Right lobe of liver (tissue), 4 donors: ENCODE data around the gene RAP1GAP.

Experiments used
- CTCF ChIP-seq, 4 donors: fragments of 200-600 bp in 3 of 4; fragments of 450-650 bp in 1 of 4; IDR thresholded peaks; one replicate each; pipeline versions ENCODE4 v1.5.1 to v1.8.0; 2016 to 2022; ENCODE audit warnings: antibody characterized with exemption in 4 of 4, mild to moderate bottlenecking in 2 of 4
- POLR2A ChIP-seq: fragments of 450-650 bp; IDR thresholded peaks from one replicate; pipeline ENCODE4 v1.6.1; 2017; ENCODE audit warnings: antibody characterized with exemption, mild to moderate bottlenecking
- donor health status: DM: no; HTN: no; CAD: no.
- donor health status: DM: no; HTN: no; CAD: no.
- donor health status: DM: no; HTN: yes; CAD: no.

GRCh38 chr1:21673277-21673780 lies 4.2 kb upstream of the RAP1GAP start:
- TF ChIP-seq CTCF (IDR thresholded peaks at IDR 0.05), result no peak
- TF ChIP-seq POLR2A, result no peak
